Keratinocyte (primary cell): ENCODE results near the gene ZER1. TPM values are rescaled to one million over a fixed set of nuclear protein-coding genes. Genes with fewer than 3 reads are reported as not detected.

Experiments
- DNase-seq: peaks from one replicate; pipeline ENCODE4 v3.0.0-alpha.2; 2011; ENCODE audit warnings: low read depth, missing footprints, low spot score
- FAIRE-seq: peaks from 2 replicates; lab custom pipeline; 2011; peaks lifted over from hg19 to GRCh38; lab: Jason Lieb, UNC
- H2AFZ ChIP-seq: 2 replicates; pipeline ENCODE4 v1.6.0; 2012; ENCODE audit warnings: low read length, control low read depth, inconsistent platforms; ENCODE audit not compliant: control insufficient read depth
- H3K27ac ChIP-seq: 2 replicates; pipeline ENCODE4 v1.5.1; 2011; ENCODE audit warnings: low read length; ENCODE audit not compliant: control insufficient read depth, insufficient read depth
- H3K27me3 ChIP-seq: 3 replicates; pipeline ENCODE4 v1.6.0; 2011; ENCODE audit warnings: low read length; ENCODE audit not compliant: control insufficient read depth, insufficient read depth; ENCODE audit errors: extremely low read depth
- H3K36me3 ChIP-seq, 2 experiments: 2 replicates in 1 of 2; 3 replicates in 1 of 2; pipeline ENCODE4 v1.5.1; 2011; ENCODE audit warnings: low read length in 2 of 2, mild to moderate bottlenecking in 1 of 2; ENCODE audit not compliant: control insufficient read depth in 2 of 2, insufficient read depth in 2 of 2; ENCODE audit errors: extremely low read depth in 1 of 2
- H3K4me1 ChIP-seq: 3 replicates; pipeline ENCODE4 v1.5.1; 2011; ENCODE audit warnings: low read length; ENCODE audit not compliant: control insufficient read depth, insufficient read depth; ENCODE audit errors: extremely low read depth
- H3K4me2 ChIP-seq: 3 replicates; pipeline ENCODE4 v1.6.0; 2011; ENCODE audit warnings: low read depth, low read length; ENCODE audit not compliant: control insufficient read depth, insufficient read depth; ENCODE audit errors: extremely low read depth
- H3K4me3 ChIP-seq, 3 experiments: fragments of 200-600 bp in 1 of 3; sonication (generic) in 1 of 3; 2 replicates in 2 of 3; 3 replicates in 1 of 3; pipeline ENCODE4 v1.5.1; 2011 to 2016; ENCODE audit warnings: low read length in 3 of 3, mild to moderate bottlenecking in 3 of 3, control low read depth in 2 of 3, inconsistent platforms in 1 of 3, low read depth in 1 of 3, mixed read lengths in 1 of 3, mixed run types in 1 of 3, moderate library complexity in 1 of 3; ENCODE audit not compliant: control insufficient read depth in 2 of 3, insufficient read depth in 2 of 3; ENCODE audit errors: extremely low read depth in 1 of 3
- H3K79me2 ChIP-seq: 2 replicates; pipeline ENCODE4 v1.6.0; 2012; ENCODE audit warnings: low read length; ENCODE audit not compliant: control insufficient read depth, insufficient read depth
- H3K9ac ChIP-seq: 3 replicates; pipeline ENCODE4 v1.6.0; 2011; ENCODE audit warnings: low read length; ENCODE audit not compliant: control insufficient read depth, insufficient read depth; ENCODE audit errors: extremely low read depth
- H3K9me1 ChIP-seq: 3 replicates; pipeline ENCODE4 v1.6.0; 2011; ENCODE audit warnings: low read length; ENCODE audit not compliant: control insufficient read depth, insufficient read depth; ENCODE audit errors: extremely low read depth
- H3K9me3 ChIP-seq: 2 replicates; pipeline ENCODE4 v1.5.1; 2012; ENCODE audit warnings: low read depth, low read length; ENCODE audit not compliant: control insufficient read depth
- H4K20me1 ChIP-seq: 3 replicates; pipeline ENCODE4 v1.6.0; 2011; ENCODE audit warnings: low read length; ENCODE audit not compliant: control insufficient read depth, insufficient read depth; ENCODE audit errors: extremely low read depth
- CTCF ChIP-seq, 3 experiments: IDR thresholded peaks in 1 of 3; conservative IDR thresholded peaks in 1 of 3; optimal IDR thresholded peaks in 1 of 3; 2 replicates in 2 of 3; 3 replicates in 1 of 3; pipeline versions ENCODE3 to v1.5.1; 2011; ENCODE audit warnings: low read length in 3 of 3, mild to moderate bottlenecking in 3 of 3, moderate library complexity in 2 of 3, control low read depth in 1 of 3, inconsistent platforms in 1 of 3; ENCODE audit not compliant: insufficient read depth in 2 of 3; ENCODE audit errors: extremely low read depth in 1 of 3
- EZH2 ChIP-seq: IDR thresholded peaks from one replicate; pipeline ENCODE4 v1.6.1; 2012; ENCODE audit warnings: inconsistent platforms, mild to moderate bottlenecking, low read length, moderate library complexity
- dilution Hi-C: fragments of 300-500 bp; cut with MboI; formaldehyde crosslinking; loops from one replicate; pipeline ENCODE4 v1.7.0; 2020; ENCODE audit warnings: low sequenced_read_pairs; ENCODE audit not compliant: extremely low pct_ligation_motif_present
- polyA plus RNA-seq, 5 experiments: library from polyadenylated mRNA; depleted of rRNA in 3 of 5; stranded (reverse) in 3 of 5; stranded (forward) in 1 of 5; unstranded in 1 of 5; fragments of >200 nt; gene quantifications; 1 replicate in 1 of 5; 2 replicates in 3 of 5; 3 replicates in 1 of 5; pipeline versions ENCODE4 v1.2.1 to v1.2.3, GENCODE V29; 2011 to 2012; ENCODE audit warnings: missing spikeins in 2 of 5, low read depth in 1 of 5, low replicate concordance in 1 of 5

ZER1 gene
- polyA plus RNA-seq, 1 donor (not counting 4 experiments of a cell fraction or from before 2014, with no cell fraction given), result 14.9 TPM

GRCh38 chr9:128702949-128703615, 68.6 kb downstream of the ZER1 start:
- no peak for TF ChIP-seq EZH2
- TF ChIP-seq CTCF (optimal IDR thresholded peaks at IDR 0.05 in 1 of 3, IDR thresholded peaks at IDR 0.05 in 1 of 3, conservative IDR thresholded peaks at IDR 0.05 in 1 of 3; ENCODE audit: extremely low read depth in 1 of 3, insufficient read depth in 2 of 3, low read length in 3 of 3), result no peak
- dilution Hi-C loops, result no loop called here
- Histone ChIP-seq H4K20me1 (no peaks in the 10 kb centered on the region), H3K9ac (peak overlapping the region; percentile 66), H3K27me3 (no peaks in the 10 kb centered on the region), H3K9me3 (no peaks in the 10 kb centered on the region), H2AFZ (peak overlapping the region; percentile 86), H3K4me3 (peak overlapping the region; percentile 50 to 79 (median 66)), H3K79me2 (no peaks in the 10 kb centered on the region), H3K27ac (no peak overlapping the region), H3K4me2 (peak overlapping the region; percentile 73), H3K4me1 (no peaks in the 10 kb centered on the region), H3K9me1 (no peaks in the 10 kb centered on the region), H3K36me3 (no peaks in the 10 kb centered on the region)
- FAIRE-seq, result no peak
- DNase-seq, result no peak

- peak within 1 kb of the TSS; percentile 50 to 79 (median 66) for H3K4me3 ChIP-seq
- H3K27ac ChIP-seq, result no peak within 1 kb of the TSS
- H3K9me3 ChIP-seq, result no peaks in the 10 kb centered on the region
- dilution Hi-C loops, result no loop called here
- peak; percentile 62 to 89 (median 87) for TF ChIP-seq CTCF (optimal IDR thresholded peaks at IDR 0.05 in 1 of 3, IDR thresholded peaks at IDR 0.05 in 1 of 3, conservative IDR thresholded peaks at IDR 0.05 in 1 of 3; ENCODE audit: extremely low read depth in 1 of 3, insufficient read depth in 2 of 3, low read length in 3 of 3)
- no peak for TF ChIP-seq EZH2
- no peaks in the 10 kb centered on the region for H4K20me1 ChIP-seq
- H3K4me1 ChIP-seq, result no peaks in the 10 kb centered on the region
- no peaks in the 10 kb centered on the region for H3K36me3 ChIP-seq
- H3K4me2 ChIP-seq, result peak within 1 kb of the TSS; percentile 73
- H3K79me2 ChIP-seq, result no peaks in the 10 kb centered on the region
- peak within 1 kb of the TSS; percentile 86 for H2AFZ ChIP-seq
- DNase-seq (no peak), FAIRE-seq (no peak)
- peak within 1 kb of the TSS; percentile 66 for H3K9ac ChIP-seq
- H3K9me1 ChIP-seq, result no peaks in the 10 kb centered on the region
- H3K27me3 ChIP-seq, result no peaks in the 10 kb centered on the region
Measured at GRCh38 chr9:128702445-128702948, 69.2 kb downstream of the ZER1 start, which contains the start of gene PKN3. Gene PKN3, plus strand, starts transcription at chr9:128702503. Its CDS starts 413 bp downstream, at chr9:128702916.
